GM21737 (cell line): Measurements from ENCODE around the gene RAB7B.

Source experiments
- ATAC-seq: cut with Tn5 transposase; IDR thresholded peaks from one replicate; pipeline ENCODE4 v1.9.1; 2021; ENCODE audit warnings: mild to moderate bottlenecking, moderate library complexity; ENCODE audit not compliant: unreplicated experiment

RAB7B gene

DNA sequence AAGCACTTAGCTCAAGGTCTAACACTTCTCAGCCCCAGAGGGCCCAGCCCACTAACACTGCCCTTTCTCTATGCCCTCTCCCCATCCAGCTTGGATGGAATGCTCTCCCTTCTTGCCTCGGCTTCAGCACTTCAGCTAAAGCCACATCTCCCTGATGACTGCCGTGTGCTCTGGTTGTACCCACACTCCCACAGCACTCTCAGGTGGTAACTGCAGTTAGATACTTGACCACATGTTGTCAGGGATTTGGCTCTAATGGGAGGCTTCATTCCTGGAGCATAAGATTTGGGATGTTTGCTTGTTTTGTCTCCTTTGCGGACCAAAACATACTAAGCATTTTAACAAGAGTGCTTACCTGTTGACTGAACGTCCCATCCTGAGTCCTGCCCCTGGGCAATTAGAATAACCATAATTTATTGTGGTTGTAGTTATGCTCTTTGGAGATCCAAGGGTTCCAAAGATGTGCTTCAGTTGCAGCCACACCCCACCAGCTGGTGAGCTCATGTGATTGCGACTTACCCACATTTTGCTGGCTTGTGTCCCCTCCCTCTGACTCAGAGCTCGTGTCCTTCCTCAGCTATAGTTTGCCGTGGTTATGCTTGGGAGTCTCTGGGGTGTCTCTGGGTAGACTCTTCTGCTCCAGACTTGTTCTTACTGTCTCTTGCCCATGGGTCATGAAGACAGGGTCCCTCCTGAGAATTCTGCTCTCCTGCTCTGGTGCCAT, 52.2 kb downstream of the RAB7B start:
- no peak for ATAC-seq

DNA sequence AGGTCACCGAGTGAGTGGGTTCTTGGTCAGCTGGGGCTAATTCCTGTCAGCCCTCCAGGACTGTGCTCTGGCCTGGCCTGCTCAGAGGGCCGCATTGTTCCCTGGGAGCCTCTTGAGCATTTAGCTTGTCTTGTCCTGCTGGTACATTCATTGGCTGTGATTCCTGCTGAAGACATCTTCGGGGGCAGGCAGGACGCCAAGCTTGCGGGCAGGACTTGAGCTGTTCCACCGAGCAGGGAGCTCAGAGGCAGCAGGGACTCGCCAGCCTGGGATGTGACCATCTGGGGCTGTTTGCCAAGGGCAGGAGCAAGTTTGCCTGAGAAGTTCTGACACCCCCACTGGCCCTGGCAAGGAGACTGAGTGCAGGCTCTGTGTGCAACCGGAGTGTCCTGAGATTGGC, 52.9 kb downstream of the RAB7B start:
- no peak for ATAC-seq

DNA sequence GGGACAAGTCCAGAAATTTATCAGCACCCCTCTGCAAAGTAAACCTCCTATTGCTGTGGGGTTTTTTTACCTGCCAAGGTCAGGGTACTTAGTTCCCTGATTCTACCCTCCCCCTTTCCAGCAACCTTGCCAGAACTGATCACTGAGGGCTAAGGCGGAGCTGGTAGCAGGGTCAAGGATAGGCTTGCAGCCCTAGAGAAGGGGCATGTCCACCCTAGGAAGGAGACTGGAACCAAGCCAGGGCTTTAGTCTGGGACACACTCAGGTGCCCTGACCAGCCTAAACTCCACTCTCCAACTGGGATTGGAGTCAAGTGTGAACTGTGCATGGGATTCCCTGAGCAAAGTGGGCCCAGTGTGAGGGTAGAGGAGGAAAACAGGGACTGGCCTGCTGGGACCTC, 53.4 kb downstream of the RAB7B start:
- ATAC-seq, result no peak

DNA sequence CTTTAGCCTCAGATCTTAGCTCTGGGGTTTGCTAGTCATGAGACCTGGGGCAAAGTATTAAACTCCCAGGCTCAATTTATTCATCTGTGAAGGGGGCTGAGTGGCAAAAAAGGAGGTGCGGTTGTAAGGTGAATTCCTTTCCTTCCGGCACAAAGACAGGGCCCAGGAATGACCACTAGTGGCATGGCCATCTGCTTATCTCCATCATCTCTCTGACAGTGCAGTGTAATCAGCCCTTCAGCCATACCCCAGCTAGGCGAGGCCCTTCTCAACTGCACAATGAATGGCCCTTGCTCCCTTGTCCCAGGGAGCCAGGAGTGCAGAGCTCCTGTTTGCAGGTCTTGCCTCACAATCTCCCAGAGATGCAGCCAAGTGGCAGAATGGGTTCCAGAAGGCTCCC, 54.3 kb downstream of the RAB7B start:
- ATAC-seq, result no peak

DNA sequence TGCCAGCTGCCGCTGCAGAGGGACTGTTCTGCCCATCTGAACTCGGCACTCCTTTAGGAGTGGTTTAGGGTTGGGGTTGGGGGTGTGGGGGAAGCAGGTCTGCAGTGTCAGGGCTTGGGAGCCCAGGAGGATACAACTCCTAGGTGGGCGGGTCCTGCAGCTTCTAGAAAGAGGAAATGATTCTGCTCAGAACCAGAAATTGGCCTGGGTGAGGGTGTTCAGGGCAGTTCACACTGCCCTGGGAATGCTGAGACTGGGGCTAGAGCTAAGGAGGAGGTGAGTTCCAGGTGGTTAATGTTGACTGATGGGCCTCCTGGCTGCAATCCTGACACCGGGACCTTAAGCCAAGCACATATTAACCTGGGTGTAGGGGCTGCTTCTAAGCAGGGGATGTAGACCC, 55.2 kb downstream of the RAB7B start:
- no peak for ATAC-seq

DNA sequence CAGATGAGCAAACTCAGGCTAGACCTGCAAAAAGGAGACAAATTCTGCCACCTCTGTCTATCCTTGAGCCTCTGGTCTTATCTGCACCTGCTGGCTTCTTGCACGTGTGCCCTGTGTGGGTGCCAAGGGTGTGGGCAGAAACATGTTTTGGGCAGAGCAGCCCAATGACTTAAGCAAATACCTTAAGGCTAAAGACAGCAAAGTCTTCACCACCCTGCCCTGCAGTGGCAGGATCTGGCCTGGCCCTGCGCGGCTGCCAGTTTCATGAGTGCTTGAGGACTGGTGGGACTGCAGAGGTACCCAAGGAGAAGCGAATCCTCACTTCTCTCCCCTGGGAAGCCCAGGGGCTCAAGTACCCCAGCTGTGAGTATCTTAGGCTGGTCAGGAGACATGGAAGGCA, 56.2 kb downstream of the RAB7B start:
- no peak for ATAC-seq

DNA sequence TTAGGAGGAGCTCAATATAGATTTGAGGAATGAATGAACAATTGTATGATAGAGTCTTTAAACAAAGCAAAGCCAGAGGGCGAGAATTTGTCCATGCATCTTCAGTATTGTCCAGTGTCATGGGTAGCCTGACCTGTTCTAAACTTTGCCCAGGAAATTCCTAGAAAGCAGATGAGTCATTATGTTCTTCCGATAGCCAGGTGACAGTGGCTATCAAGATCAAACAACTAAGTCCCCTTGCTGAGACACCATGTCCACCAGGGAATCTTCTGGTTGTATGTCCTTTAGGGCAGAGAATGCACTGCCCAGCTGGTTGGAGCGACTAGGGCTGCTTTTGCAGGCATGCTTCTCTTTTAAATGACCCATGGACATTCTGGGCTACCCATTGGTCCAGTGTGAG, 58.1 kb downstream of the RAB7B start:
- no peak for ATAC-seq

DNA sequence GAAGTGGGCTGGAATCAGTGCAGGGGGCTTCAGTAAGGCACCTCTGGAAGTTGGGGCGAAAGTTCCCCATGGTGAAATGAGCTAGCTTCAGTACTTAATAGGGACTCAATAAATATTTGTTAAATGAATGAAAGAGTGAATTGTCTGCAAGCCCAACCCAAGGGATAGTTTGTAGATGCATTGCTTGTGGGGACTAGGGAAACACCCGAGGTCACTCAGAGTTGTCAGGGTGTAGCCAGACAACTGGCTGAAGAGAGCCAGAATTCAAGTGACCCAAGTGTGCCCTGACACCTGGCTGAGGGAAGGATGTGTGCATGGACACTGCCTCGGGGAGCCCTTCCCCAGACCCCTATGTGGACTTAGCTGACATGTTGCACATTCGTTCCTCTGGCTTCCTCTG, 58.7 kb downstream of the RAB7B start:
- no peak for ATAC-seq

DNA sequence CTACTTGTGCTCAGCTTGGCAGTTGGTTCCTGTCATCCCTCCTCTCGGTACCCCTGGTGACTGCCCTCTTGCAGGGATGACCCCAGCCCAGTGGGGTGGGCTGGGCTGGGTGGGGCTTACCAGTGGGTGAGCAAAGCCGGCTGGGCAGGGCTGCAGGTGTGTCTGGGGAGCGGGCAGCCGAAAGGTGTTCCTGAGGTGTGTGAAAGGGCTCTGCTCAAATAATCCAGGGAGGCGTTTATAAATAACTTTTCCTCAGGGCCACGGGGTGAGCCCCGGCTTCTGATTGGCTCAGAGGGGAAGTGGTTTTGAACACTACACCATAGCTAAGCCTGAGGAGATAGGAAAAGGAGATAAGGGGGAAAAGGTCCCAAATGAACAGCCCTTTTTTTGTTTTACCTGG, 60.0 kb downstream of the RAB7B start, which contains the start of gene SLC26A9:
SLC26A9 (minus strand) TSS at position 212 of the 400 bp plus-strand sequence. CDS start 7,636 bp downstream, outside the sequence.
- no peak for ATAC-seq

DNA sequence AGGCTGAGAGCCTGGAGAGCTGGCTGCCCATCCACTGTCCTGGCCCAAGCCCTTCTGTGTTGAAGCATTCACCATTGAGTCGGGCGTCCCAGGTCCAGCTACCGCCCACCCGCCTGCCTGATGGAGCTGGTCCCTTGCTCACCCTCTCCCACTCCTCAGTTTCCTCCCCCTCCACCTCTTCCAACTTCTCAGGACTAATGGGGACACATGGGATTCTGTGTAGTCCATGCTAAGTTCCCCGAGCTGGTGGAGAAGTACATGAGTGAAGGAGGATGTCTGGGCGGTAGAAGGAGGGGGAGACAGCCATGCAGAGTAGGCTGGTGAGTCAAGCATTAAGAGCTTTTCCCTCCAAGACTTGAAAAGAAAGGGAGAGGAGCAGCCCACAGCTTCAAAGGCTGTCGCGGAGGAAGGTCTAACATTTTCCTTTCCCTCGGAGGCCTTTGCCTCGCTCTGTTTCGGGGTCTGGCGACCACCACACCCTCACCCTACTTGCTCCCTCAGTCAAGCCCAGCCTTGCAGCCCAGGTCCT, 60.5 kb downstream of the RAB7B start:
- no peak for ATAC-seq

DNA sequence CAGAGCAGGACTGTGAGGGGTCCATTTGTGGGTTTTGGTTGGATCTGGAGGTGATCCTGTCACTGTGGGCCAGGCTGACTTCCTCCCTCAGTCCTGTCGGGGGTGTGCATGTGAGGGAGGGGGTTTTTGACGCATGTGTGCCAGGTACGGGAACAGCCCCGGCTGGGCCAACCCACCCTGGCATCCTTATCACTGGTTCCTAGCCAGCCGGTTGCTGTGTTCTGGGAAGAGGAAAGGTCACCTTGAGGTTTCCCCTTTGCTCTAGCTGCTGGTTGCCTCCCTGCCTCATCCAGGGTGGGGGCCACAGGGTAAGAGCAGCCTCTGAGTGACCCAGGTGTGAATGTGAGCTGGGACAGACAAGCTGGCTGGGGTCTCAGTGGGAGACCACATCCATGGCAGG, 62.5 kb downstream of the RAB7B start:
- ATAC-seq, result no peak

DNA sequence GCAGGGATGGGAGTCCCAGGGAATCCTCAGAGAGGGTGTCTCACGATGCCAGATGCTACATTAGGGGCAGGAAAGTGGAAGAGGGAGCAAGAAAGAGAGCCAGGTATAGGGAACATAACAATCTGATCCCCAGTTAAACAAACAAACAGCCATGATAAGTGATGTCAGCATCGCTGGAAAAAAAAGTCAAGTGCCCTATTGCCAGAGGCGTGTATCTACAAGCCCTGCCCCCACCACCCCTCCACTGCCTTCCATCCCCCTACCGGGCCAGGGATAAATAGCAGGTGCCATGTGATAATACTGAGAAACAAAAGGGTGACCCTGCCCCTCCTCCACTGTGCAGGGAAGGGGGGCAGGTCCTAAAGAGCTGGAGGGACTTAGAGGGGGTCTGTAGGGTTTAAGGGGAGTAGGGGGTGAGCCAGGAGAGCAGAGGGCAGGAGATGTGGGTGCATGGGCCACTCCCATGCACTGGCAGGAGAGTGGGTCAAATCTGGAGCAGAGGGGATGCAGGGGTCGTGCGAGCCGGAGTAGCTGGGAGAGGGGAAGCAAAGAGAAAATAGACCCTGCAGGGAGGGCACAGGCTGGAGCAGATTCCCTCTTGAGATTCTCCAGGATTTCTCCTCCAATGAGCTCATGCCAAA, 63.4 kb downstream of the RAB7B start:
- ATAC-seq, result no peak

DNA sequence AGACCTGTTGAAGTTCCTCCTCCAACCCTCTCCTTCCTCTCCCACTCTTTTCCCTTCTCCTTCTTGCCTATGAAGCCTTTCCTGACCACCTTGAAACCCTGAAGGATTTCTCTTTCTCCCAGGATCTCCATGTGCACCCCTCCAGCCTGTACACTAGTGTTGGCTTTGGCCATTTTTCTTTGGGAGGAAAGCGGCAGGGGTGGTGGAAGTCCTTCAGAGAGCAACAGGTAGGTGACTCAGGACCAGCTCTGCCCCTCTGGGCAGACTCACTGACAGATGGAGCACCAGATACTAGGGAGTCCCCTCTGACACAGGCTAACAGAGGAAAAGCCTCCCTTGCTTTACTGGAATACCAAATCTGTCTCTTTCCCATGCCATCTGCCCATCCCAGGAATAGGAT, 64.5 kb downstream of the RAB7B start:
- no peak for ATAC-seq

DNA sequence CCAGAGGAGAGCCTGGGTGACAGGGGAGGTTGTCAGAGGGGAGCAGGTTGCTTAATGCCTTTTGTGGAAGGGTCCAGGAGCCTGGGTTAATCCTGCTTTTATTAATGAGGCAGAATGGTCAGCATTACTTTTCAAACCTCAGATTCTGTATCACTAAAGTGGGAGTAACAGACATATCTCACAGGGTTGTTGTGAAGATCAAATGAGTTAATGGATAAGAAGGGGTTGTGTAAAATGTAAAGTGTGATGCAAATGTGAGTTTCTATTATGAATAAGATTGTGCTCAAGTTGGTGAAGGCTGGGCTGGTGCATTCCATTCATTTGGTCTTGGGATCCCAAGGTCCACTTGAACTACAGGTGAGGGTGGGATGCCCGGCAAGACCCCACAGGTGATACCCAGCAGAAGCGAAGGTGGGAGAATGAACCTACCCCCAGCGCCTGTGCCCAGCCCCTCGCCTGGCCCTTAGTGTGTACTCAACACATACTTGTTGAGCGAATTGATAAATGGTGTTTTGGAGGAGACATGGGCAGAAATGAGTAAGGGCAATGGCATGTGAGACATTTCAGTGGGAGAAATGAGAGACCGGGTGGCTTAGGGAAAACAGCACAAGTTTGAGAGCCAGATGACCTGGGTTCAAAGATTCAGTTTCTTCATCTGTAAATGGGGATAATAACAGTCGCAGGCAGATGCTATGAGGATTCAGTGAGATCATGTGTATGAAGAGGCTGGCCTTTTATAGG, 66.2 kb downstream of the RAB7B start:
- ATAC-seq, result no peak

DNA sequence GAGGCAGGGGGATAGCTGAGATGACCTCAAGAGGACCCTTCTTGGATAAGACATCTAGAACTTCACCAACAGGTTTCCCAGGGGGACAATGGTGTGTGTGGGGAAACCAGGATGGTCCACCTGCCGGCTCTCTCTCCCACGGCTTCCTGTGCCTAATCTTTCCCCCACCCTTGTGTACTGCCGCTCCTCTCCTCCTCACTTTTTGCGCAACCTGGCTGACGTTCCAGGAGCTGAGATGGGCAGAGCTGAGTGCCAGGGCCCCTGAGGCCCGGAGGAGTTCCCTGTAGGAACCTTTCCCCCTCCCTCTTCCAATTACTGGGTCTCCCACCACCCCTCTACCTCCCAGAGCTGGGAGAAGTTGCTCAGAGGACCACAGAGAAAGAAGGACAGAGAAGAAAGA, 66.9 kb downstream of the RAB7B start:
- ATAC-seq, result no peak

DNA sequence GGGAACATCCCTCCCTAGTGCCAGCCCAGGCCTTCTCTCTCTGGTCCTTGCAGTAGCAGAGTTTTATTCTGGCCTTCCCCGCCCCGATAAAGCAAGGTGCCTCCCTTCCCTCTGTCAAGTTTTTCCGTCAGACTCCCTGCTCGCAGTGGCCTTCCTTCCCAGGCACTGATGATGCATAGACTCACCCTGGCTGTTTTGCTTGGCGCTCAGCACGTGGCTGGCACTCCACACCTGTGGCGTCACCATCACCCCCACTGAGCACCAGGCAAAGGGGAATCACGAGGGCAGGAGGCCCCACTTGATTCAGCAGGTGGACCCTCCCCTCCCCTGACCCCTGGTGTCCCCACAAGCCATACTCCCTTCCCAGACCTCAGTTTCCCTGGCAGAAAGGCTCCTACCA, 67.3 kb downstream of the RAB7B start:
- ATAC-seq, result no peak

DNA sequence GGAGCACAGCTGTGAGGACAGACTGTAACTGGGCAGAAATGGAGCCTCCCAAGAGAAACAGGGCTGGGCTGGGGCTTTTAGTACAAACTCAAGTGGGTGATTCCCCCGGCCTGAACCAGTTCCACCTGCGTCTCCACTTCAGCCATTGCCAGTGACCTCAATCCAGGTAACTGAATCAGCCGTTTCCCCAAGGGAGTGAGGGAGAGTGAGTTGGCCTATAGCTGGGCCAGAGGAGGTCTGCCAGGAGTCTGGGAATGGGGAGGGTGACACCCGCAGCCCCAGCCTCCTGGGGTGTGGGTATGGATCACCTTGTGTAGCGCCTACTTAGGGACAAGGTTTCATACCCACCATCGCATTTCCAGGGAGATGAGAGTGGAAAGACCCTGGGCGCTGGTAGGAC, 68.4 kb downstream of the RAB7B start:
- ATAC-seq, result no peak

DNA sequence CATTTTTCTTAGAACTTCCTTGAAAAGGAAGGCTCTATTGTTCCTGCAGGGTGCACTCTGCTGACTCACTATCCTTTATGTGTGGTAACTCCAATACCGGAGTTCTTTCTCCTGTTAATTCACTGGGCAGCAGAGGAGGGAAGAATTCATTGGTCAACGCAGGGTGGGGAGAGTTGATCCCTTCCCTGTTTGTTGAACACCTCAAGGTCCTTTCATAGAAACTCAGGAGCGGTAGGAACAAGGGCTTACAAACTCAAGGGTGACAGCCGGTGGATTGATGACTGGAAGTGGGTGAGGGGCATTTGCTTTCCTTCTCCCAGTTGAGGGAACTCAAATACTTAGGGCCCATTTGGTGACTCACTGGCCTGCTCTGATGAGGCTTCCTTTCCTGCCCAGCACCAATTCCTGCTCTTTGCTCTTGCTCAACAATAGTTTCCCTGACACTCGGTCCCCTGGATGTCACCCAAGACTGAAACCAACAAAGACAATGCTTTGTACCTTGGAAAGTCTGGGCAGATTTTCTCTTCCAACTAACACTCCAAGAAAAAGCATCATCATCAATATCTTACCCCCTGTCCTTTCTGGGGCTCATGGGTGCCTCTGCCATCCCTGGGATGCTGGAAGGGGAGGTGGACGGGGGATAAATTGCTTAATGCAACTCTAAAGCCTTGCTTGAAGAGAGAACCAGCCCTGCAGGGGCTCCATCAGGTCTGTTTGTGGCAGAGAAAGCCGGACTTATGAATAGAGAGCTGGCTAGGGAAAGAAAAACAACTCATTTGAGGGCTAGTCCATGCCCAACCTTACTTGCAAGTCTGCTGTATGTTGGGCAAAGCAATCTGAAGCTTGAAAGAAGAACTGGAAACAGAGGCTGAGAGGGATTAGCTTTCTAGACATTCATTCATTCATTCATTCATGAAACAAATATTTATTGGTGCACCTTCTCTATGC, 69.2 kb downstream of the RAB7B start:
- ATAC-seq, result no peak

DNA sequence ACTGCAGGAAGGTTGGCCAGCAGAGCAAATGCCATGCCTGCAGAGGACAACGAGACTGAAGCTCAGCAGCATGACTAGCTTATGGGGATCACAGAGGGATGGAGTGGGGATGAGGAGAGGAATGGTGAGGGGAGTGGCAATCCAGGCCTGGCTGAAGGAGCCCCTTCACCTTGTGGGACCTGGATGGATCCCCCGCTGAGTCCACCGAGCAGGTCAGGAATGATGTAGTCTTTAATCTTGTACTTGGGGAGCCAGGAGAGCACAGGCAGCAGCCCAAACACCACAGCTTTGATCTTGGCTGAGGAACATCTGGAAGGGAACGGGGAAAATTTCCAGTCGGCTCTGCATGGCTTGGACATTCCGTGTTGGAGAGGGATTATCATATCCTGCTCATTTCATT, 70.4 kb downstream of the RAB7B start:
- ATAC-seq, result no peak

DNA sequence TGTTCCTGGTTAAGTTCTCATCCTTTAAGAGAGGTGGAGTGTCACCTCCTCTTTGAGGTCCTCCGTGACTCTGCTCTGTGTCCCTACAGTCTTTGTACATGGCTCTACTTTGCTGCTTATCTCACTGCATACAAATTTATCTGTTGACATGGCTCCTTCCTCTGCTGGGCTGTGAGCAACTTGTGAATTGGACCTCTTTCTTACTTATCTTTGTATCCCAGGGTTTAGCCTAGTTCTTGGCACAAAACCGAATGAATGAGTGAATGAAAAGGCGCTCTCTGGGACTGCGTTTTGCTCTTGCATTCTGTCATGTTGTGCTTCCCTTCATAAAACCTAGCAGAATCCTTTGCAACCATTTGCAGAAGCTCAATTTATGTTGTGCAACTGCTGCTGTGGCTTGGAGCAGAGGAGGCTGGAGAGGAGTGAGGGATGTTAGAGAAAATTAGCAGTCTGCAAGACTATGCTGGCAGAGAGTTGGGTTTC, 72.4 kb downstream of the RAB7B start:
- ATAC-seq, result no peak

DNA sequence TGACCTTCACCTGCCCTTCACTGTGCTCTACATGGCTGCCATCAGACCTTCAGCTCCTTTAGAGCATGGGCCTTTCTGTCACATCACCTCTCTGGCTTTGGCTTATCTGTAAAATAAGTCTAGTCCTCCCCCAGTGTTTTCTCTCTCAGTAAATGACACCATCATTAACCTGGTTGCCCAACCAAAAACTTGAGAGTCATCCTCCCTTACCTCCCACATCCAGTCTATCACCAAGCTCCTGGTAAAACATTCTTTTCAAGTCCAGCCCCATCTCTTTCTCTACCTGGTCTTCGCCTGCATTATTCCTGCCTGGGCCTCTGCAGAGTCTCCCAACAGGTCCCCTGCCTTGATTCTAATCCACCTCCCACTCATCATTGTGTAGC, 73.0 kb downstream of the RAB7B start:
- no peak for ATAC-seq
